GM18499 (cell line): ENCODE data around the gene C20orf204.

ENCODE experiments used
- ATAC-seq: cut with Tn5 transposase; IDR thresholded peaks from one replicate; pipeline ENCODE4 v1.9.1; 2021; ENCODE audit warnings: moderate number of reproducible peaks; ENCODE audit not compliant: insufficient read depth, unreplicated experiment

C20orf204 gene

DNA sequence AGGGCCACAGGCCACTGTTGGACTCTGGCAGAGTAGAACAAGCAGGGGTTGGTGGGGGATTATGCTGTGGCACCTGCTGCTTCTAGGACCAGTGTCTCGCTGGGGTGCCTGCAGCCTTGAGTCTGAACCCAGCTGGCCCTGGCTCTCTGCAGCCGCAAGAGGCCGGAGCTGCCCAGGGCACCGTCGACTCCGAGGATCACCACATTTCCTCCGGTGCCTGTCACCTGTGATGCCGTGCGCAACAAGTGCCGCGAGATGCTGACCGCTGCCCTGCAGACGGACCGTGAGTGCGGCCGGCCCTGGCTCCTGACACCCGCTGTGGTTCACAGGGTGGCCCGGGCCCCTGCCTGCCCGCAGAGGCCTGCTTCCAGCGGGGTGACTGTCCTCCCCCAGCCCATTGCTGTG is 33.2 kb downstream of the C20orf204 start:
- ATAC-seq, result no peak

DNA sequence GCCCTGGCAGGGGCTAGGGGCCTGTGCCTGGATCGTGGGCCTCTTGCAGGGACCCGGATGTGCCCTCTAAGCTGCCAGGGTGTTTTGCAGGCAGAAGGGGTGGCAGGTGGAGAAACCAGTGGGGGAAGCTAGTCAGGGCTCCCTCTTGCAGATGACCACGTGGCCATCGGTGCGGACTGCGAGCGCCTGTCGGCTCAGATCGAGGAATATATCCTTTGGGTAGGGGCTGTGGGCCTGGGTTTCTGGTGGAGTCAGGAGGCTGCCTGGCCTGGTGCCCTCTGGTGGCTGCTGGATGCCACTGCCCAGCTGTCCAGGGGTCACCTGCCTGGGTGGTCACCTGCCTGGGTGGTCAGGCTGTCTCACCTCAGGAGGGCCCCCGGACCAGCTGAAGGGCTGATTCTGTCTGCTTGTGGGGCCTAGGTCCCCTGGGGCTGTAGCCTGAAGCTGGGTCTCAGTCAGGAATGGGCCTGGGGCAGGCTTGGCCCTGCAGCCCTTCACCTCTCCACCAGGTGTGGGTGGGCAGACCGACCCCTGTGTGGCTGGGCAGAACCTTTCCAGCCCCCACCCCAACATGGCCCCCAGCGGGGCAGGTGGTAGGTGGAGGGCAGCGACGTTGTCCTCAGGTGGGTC is 33.7 kb downstream of the C20orf204 start:
- ATAC-seq, result no peak

DNA sequence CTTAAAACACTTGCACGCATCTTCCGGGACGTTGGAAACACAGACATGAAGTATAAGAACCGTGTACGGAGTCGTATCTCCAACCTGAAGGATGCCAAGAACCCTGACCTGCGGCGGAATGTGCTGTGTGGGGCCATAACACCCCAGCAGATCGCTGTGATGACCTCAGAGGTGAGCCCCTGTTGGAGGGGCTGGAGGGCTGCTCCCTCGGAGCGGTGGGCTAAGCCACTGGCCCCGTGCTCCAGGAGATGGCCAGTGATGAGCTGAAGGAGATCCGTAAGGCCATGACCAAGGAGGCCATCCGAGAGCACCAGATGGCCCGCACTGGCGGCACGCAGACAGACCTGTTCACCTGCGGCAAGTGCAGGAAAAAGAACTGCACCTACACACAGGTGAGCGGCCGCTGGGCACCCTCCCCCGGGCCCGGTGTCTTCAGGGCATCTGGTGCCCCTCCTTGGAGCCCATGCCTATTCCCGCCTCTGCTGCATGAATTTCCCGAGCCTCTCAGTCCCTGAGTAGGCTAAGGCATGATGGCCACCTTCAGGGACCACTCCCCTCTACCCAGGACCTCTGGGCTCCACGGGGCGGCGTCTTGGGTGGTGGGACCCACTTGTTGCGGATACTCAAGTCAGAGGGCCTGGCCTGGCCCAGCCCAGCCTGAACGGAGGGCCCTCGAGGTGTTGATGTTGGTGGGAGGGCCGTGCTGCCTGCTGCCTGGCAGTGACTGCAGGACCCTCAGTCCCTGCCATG is 34.4 kb downstream of the C20orf204 start:
- no peak for ATAC-seq

DNA sequence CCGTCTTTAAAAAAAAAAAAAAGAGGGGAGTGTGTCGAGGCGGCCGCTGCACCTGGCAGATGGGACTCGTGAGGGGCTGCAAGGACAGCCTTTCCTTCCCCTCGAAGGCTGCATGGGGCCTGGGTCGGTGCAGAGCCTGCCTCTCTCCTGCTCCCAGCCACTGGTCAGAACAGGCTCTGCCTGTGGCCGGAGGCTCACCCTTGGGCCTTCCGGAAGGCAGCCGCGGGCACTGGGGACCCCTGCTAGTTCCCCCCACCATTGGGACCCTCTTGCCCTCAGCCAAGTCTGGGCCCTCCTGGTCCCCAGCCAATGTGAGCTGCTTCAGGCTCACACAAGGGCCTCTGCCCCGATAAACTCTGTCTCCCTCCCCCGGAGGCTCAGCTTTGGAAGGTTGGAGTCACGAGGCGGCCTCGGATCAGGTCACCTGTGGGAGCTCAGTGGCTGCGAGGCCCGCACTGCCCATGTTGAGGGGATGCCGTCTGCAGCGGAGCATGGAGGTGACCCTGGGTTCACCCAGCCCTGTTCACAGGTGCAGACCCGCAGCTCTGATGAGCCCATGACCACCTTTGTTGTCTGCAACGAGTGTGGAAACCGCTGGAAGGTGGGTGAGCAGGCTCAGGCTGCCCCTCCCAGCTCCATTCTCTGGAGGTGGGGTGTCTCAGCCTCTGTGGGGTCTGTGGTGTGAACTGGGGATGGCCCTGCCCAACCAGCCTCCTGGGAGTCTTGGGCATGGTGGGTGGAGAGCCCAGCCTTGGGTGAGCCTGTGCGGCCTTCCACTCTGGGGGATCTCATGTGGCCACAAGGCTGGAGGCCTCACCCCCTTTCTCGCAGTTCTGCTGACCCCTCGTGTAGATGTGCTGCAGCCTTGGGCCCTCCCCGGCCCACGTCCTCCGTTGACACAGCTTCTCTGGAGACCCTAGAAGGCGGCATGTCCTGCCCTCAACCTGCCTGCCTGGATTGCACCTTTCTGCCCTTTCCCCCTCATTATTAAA is 35.7 kb downstream of the C20orf204 start:
- no peak for ATAC-seq

DNA sequence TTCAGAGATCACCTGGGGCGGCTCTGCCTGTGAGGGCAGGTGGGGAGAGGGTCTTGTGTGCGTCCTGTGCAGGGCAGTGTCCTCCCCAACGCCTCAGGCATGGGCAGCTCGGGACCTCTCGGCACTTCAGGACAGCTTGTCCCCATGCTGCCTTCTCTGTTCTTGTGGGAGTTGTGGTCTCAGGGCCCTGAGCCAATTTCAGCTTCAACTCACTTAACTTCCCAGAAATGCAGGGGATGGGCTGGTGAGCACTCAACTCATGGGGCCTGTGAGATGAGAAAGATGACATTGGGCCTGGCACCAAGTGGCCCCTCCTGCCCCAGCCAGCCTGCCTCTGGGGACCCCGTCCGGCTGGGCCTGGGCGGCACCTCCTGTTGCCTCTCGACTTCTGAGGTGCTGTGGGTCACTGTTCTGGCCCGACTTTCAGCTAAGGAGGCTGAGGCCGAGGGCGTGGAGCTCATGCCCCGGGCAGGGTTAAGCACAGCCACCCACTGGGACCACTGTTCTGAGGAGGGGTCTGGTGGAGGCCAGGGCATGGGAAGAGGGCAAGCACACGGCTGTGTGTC is 36.6 kb downstream of the C20orf204 start:
- ATAC-seq, result no peak

DNA sequence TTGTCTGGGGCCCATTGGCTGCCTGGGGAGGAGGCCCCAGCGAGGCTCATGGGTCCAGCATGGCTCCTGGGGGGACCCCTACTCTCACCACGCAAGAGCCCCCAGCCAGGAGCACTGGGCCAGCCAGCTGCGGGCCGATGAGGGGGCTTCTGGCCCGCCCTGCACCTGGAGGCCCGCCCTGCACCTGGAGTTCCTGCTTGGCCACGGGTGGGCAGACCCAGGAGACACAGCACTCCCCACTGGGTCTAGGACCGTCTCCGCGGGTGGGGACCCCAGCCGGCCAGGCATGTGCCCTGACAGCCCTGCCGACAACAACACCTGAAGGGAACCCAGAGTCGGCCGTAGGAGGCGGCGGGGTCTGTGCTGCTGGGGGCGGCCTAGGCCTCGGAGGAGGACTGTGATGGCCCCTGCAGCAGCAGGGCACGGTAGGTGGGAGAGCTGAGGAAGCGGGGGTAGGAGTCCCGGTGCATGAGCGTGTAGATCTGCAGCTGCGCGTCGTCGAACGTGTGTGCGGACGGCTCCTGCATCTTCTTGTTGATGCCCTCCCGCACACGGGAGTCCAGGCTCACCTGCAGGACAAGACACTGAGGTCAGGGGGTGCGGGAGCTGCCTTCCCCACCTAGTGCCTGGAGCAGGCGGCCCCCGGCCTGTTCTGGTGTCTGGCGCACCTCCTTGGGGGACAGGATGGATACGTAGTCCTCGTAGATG is 37.6 kb downstream of the C20orf204 start:
- ATAC-seq, result no peak

DNA sequence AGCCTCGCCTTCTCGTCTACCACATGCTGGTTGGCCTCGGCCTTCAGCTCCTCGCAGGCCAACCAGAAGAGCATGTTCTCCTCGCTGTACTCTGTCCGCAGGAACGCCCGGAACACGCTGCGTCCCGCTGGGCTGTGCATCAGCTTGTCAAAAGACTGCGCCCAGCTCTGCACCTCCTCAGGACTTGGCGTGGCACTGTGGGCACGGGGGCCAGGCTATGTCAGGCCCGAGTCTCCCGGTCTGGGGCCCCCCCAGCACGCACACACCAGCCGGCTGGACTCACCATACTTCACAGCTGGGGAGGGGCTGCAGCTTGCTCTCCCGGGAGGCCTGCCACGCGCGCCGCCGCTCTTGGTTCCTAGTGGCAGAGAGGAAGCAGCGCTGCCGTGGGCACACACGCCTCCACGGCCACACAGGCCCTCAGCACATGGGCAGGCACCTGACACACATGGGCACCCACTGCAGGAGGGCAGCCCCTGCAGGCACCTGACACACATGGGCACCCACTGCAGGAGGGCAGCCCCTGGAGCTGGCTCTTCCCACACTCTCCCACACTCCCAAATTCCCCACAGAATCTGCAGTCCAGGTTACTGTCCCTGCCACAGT is 38.3 kb downstream of the C20orf204 start:
- ATAC-seq, result no peak

DNA sequence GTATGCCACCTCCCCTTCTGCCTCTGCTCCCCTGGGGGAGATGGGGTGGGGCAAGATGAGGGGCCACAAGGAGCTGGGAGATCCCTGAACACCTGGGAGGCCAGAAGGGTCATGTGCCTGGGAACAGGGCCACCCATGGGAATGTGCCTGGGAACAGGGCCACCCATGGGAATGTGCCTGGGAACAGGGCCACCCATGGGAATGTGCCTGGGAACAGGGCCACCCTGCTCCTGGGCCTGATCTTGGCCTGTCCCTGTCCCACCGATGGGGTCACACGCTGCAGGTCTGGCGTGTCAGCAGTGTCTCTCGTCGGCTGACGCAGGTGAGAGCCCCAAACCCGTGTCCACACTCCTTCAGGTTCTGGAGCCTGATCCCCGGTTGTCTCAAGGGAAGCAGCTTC is 39.0 kb downstream of the C20orf204 start:
- ATAC-seq, result no peak

DNA sequence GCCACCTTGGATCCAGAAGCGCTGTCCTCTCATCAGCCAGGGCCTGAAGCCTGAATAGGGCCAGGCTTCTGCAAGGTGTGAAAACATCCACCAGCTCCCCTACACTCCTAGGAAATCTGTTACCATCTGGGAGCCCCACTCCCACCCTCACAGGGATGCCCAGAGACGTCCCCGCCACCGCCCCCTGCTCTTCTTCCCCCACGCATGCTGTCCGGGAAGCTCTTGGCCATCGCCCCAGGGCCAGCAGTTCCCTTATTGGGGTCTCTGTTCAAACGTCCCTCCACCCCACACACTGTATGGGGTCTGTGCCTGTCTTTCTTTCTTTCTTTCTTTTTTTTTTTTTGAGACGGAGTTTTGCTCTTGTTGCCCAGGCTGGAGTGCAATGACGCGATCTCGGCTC is 39.6 kb downstream of the C20orf204 start:
- ATAC-seq, result no peak

DNA sequence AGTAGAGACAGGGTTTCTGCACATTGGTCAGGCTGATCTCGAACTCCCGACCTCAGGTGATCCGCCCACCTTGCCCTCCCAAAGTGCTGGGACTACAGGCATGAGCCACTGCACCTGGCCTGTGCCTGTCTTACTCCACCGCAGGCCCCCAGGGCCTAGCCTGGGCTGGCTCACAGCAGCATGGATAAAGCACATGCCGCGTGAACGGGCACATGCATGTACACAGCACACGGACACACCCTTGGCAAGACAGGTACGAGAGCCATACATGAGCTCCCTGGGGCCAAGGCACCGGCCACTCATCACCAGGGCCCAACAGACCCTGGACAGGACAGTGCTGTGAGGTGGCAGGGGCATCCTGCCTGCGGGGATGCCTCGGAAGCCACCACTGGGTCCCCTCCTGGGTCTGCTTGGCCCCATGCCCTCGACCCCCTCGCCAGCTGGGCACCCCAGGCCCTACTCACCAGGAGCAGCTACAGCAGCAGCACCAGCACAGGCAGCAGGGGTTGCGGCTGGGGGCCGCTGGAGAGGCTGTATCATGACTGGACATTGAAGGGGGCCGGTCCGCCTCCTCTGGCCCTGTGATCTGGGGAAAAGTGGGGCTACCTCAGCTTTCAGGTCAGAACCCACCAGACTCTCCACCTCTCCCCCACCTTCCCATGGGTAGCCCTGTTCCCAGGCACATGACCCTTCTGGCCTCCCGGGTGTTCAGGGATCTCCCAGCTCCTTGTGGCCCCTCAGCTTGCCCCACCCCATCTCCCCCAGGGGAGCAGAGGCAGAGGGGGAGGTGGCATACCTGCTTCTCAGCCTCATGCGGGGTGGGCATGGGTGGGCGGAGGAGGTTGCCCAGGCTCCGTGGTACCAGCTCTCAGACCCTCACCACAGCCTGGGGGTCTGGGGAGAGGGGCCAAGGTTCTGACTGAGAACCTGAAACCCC is 40.3 kb downstream of the C20orf204 start:
- no peak for ATAC-seq

DNA sequence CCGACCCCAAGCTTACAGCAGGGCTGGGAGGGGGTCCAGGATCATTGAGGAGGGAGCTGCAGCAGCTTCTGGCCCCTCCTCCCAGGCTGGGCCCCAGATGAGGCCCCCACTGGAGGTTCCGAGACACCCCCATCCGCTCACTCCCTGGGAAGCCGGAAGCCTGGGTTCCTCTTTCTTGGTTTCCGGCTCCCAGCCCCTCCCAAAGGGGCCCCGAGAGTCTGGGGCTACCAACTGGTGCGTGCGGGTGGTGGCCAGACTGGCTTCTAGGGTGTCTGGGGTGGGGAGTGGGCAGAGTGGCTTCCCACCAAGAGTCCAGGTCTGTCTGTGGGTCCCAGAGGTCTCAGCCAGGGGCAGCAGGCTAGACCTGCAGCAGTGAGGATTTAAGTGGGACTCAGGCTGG is 41.1 kb downstream of the C20orf204 start:
- ATAC-seq, result no peak

DNA sequence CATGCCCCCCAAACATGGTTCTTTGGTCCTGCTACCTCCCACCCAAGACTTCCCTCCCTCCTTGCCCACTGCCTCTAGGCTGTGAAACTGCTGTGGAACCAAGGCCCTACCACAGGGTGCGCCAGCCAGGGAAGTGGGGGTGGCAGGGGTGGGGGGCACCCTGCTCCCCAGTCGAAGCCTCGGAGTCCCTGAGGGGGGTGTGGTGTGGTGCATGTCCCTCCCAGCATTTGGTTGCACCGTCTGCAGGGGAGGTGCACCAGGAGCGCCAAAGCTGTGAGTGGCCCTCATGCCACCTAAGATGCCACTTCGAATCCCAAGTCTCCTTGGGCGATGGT is 41.5 kb downstream of the C20orf204 start:
- no peak for ATAC-seq

DNA sequence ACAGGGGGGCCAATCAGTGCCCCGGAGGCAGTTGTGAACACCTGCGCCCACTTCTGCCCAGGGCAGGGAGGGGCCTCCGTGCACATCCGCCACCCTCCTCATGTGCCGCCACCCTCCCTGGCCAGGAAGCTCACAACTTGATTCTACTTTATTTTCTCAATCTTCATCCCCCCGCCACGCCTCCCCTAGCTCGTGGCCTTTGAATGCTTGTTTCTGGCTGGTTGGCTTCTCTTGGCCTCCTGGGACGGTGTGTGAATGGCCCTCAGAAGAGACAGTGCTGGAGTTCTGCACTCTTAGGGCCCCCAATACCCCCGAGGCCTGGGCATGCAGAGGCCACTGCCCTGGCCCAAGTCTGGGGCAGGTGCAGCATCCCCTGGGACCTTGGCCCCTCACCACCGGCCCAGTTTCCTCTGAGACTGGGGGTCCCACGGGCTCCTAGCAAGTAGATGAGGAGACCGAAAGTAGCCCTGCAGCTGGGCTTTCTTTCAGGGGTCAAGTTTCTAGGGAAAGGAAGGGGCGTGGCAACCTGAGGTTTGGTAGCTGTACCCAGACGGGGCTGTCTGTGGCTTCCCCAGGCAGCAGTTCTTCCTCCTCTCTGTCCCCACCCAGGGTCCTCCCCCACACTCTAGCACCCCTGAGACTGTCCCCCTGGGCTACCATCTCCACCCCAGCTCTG is 42.0 kb downstream of the C20orf204 start:
- no peak for ATAC-seq

DNA sequence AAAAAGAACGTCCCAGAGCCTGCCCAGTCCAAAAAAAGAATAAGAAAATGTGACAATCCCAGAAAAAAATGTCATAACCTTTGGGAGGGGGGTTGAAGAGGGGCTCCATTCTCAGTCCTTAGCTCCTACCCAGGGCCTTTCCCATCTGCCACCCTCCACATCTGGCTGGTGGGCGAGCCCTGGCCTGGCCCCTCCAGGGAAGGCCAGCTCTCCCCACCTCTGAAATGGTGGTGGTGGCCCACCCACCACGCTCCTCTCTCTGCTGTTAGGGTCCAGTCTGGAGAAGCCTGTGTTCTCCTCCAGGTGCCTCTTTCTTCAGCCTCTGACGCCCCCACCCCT is 42.9 kb downstream of the C20orf204 start:
- no peak for ATAC-seq

DNA sequence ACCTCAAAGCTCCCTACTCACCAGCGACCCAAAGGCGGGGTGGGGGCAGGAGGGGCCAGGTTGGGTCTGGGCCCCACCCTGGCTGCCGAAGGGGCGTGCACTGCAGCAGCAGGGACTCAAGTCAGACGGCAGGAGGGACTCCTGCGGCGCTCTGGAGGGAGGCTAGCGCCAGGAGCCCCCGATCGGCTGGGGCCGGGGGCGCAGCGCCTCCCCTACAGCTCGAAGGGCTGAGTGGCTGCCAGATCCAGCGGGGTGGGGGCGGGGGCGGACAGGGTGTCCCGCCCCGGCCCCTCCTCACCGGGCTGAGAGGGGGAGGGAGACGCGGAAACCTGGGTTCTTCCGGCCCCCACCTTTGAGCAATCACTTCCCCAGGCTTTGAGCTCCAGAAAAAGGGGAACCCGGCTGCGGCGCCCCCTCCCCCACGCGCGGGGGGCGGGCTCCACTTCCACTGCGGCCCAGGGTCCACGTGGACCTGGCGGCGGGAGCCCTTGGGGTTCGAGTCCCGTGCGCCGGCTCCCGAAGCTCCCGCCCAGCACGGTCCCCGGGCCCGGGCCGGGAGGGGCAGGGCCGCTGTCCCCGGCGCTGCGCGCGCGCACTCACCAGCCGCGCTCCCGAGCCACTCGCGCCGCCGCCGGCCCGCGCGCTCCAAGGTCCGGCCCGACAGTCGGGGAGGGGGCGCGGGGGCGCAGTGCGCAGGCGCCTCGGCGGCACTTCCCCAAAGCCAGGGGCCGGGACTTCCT is 43.5 kb downstream of the C20orf204 start, which contains the start of gene RGS19:
RGS19 (minus strand) TSS at position 246 of the 740 bp plus-strand sequence. CDS start 2,632 bp downstream, outside the sequence.
- ATAC-seq, result no peak

DNA sequence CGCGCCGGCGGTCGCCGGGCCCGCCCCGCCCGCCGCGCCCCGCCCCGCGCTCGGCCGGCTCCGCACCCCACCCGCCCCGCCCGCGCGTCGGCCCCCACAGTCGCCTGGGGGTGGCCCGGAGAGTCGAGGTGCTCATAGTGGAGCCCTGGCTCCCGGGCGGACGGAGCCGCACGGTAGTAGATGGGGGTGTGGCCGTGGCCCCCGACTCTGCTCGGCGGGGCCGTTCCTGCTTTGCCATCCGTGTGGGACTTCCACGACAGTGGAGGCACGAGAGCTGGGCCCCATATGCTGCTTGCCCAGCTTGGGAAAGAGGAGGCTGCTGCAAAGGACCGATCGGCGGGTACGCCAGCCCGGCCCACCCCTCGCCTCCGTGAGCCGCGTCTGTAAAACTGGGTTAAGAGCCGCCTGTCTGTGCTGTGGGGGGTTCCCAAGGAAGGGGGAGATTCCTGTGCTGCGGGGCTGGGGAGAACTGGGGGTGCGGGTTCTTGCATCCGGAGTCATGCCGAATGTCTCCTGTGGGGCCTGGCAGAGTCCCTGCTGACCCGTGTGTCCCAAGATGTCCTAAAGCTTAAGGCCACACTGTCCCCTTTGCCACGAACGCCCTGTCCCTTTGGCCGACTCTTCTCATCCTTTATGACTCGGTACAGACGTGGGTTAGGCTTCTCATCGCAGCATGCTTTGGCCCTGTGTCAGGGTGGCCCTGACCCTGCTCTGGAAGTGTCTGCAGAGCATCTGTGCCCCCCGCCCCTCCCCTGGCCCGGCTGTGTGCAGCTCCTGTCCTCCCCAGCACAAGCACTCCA is 44.2 kb downstream of the C20orf204 start, which contains the start of gene OPRL1:
OPRL1 (plus strand) TSS at position 70 of the 800 bp plus-strand sequence. CDS start 12,639 bp downstream, outside the sequence.
- no peak for ATAC-seq
